Measurements from ENCODE around the gene EDN1.

DNA sequence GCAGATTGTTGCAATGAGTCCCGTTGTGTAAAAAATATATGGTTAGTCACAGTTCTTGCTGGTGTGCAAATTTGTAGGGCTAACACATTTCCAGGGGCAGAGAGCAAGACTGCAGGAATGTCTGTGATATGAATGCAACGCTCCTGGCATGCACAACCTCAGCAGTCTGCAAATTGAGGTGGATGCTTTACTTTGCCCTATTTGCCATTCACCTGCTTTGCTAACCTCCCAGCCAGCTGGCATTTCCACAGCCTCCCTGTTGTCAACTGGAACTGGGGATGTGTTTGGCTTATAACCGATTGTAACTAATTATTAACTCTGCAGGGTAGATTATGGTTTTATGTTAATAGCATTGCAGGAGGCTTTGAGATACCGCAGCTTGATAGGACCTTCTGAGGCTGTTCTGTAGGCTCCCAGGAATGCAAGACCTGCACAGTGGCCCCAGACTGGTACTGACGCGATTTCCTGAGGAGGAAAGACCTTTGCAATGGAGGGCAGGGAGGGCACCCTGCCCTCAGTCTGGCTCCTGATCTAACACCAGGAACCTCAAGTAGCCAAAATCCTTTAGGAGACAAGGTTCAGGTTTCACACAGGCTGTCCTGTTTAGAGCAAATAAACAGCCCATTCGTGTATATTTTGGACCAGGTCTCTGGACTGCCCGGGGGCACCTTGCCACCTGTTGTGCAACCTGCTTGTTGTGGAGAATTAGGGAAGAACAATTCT lies 53.4 kb downstream of the EDN1 start:
- TF ChIP-seq, protein P1, sequence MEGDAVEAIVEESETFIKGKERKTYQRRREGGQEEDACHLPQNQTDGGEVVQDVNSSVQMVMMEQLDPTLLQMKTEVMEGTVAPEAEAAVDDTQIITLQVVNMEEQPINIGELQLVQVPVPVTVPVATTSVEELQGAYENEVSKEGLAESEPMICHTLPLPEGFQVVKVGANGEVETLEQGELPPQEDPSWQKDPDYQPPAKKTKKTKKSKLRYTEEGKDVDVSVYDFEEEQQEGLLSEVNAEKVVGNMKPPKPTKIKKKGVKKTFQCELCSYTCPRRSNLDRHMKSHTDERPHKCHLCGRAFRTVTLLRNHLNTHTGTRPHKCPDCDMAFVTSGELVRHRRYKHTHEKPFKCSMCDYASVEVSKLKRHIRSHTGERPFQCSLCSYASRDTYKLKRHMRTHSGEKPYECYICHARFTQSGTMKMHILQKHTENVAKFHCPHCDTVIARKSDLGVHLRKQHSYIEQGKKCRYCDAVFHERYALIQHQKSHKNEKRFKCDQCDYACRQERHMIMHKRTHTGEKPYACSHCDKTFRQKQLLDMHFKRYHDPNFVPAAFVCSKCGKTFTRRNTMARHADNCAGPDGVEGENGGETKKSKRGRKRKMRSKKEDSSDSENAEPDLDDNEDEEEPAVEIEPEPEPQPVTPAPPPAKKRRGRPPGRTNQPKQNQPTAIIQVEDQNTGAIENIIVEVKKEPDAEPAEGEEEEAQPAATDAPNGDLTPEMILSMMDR (IDR thresholded peaks at IDR 0.05): no peak
- TF ChIP-seq POLR2A (IDR thresholded peaks at IDR 0.05): no peak

Data from testis (tissue), 2 donors.